ENCODE results near the gene PAK5. TPM values are rescaled to one million over a fixed set of nuclear protein-coding genes. Genes with fewer than 3 reads are reported as not detected.
A peak's percentile ranks its signal among the peaks of the same experiment; 100 is the strongest.

Gene PAK5
- not detected for total RNA-seq

DNA sequence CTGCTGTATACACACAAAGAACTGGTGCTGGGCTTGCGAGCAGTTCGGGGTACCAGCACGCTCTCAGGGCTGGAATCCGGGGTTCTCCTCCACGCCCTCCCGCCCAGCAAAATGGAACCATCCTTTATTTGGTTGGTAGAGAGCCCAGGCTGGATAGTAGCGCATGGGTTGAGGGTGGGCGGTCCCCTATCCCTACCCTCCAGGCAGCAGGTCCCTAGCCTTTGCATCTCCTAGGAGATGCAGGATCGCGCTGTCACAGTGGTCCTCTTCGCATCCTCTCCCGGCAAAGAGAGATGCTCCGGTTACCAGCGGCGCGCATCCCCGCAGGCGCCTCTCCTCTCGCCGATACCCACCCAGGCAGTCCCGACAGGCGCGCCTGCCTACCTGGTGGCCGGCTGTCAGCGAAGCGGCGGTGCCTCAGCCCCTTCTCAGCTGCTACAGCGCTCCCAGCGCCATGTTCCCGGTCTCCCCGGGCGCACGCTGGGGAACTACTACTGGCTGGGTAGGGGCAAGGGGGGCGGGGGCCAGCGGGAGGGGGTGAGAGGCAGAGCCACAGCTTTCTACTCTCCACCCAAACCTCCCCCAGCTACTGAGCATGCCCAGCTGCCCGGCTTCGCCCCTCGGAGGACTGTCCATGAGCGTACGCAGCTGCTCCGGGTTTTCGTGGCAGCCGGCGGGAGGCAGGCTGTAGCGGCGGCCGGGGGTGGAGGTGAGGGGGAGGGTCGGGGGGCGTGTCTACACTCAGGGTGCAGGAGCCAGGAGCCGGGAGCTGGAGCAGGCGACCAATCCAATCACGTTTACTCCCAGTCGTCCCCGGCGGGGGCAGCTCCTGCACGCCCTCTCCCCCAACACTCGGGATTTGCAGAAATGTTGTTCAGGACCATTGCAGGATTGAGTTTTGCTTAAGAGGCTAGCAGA, at the start of gene PAK5:
Gene PAK5 (minus strand): TSS at position 699 of the 918 bp plus-strand sequence. CDS start 194,748 bp downstream, outside the sequence.
- ChIA-PET CTCF (no interaction called here), POLR2A (no interaction called here)
- no peak within 1 kb of the TSS for H3K27ac Mint-ChIP-seq
- H3K4me3 Mint-ChIP-seq, result no peak within 1 kb of the TSS
- no peaks in the 10 kb centered on the region for H3K4me1 Mint-ChIP-seq
- no peak for DNase-seq
- H3K36me3 Mint-ChIP-seq (ENCODE audit: low read depth), result no peaks in the 10 kb centered on the region
- peaks cover 13% of the 10 kb centered on the region for H3K27me3 Mint-ChIP-seq
- no peaks in the 10 kb centered on the region for H3K9me3 Mint-ChIP-seq

DNA sequence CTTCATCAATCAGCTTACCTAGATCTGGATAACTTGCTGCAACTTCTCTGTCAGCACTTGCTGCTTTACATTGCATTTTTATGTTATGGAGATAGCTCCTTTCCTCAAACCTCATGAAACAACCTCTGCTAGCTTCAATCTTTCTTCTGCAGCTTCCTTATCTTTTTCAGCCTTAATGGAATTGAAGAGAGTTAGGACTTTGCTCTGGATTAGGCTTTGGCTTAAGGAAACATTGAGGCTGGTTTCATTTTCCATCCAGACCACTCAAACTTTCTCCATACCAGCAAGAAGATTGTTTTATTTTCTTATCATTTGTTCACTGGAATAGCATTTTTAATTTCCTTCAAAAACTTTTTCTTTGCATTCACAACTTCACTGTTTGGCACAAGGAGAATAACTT, 48.8 kb upstream of the PAK5 start:
- POLR2A ChIA-PET, result no interaction called here
- CTCF ChIA-PET, result no interaction called here
- Mint-ChIP-seq H3K4me1 (no peaks in the 10 kb centered on the region), H3K27me3 (no peaks in the 10 kb centered on the region), H3K36me3 (ENCODE audit: low read depth) (no peaks in the 10 kb centered on the region), H3K4me3 (no peak overlapping the region), H3K9me3 (no peaks in the 10 kb centered on the region), H3K27ac (no peak overlapping the region)
- DNase-seq, result no peak

DNA sequence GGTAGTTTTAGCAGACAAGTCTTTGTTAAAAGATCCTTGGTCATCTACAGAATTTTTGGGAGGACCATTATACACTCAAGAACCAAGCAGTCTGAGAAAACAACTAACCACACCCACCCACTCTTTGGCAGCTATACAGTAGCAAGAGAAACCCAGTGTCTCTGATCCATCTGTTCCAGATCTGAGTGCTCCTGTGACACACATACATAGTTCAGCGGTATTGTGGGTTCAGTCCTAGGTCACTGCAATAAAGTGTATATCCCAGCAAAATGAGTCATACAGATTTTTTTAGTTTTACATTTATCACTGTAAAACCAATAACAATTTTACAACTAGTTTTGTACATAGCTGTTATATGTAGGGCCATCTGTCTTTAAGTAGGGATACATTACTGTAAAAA, 47.4 kb upstream of the PAK5 start:
- ChIA-PET CTCF (no interaction called here), POLR2A (no interaction called here)
- Mint-ChIP-seq H3K9me3 (no peaks in the 10 kb centered on the region), H3K4me3 (no peak overlapping the region), H3K36me3 (ENCODE audit: low read depth) (no peaks in the 10 kb centered on the region), H3K27me3 (peaks cover 2% of the 10 kb centered on the region), H3K27ac (no peak overlapping the region), H3K4me1 (no peaks in the 10 kb centered on the region)
- no peak for DNase-seq

DNA sequence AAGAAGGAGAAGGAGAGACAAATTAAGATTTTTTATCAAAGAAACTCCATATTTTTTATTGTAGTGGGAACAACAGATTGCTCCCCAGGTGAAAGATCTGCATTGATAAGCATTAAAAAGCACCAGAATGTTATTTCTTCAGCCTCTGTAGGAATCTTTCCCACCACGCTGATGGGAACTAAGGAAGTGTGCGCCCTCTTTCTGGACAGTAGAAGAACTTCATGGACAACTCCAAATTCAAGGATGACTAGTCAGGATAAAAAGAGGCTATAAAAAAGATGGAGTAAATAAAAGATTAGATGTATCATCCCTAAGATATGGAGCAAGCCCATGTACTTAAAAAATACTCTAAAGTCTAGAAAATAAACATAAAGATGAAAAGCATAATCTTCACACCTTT, 45.8 kb upstream of the PAK5 start:
- H3K9me3 Mint-ChIP-seq, result no peaks in the 10 kb centered on the region
- H3K27me3 Mint-ChIP-seq, result peaks cover 2% of the 10 kb centered on the region
- no peak overlapping the region for H3K27ac Mint-ChIP-seq
- CTCF ChIA-PET, result no interaction called here
- H3K4me1 Mint-ChIP-seq, result no peaks in the 10 kb centered on the region
- DNase-seq, result no peak
- POLR2A ChIA-PET, result no interaction called here
- H3K36me3 Mint-ChIP-seq (ENCODE audit: low read depth), result no peaks in the 10 kb centered on the region
- H3K4me3 Mint-ChIP-seq, result no peak overlapping the region

DNA sequence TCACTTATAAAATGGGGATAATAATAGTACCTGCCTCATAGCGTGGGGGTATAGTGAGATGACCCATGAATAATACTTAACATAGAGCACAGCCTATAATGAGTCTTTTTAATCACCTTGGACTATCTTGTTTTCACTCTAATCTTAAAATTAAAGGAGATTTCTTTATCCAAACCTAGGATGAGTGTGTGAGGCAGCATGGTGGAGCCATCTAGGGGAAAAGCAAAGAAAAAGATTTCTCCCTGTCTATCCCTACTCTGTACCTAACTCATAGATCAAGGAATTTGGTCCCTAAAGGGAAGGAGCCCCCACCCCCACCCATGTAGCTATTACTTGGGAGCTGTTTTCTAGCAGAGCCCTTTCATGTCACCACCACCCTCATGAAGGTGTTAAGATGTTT, 45.2 kb upstream of the PAK5 start:
- DNase-seq, result no peak
- CTCF ChIA-PET, result no interaction called here
- Mint-ChIP-seq H3K36me3 (ENCODE audit: low read depth) (no peaks in the 10 kb centered on the region), H3K27ac (no peak overlapping the region), H3K27me3 (peaks cover 2% of the 10 kb centered on the region), H3K9me3 (no peaks in the 10 kb centered on the region), H3K4me1 (no peaks in the 10 kb centered on the region), H3K4me3 (no peak overlapping the region)
- POLR2A ChIA-PET, result no interaction called here

DNA sequence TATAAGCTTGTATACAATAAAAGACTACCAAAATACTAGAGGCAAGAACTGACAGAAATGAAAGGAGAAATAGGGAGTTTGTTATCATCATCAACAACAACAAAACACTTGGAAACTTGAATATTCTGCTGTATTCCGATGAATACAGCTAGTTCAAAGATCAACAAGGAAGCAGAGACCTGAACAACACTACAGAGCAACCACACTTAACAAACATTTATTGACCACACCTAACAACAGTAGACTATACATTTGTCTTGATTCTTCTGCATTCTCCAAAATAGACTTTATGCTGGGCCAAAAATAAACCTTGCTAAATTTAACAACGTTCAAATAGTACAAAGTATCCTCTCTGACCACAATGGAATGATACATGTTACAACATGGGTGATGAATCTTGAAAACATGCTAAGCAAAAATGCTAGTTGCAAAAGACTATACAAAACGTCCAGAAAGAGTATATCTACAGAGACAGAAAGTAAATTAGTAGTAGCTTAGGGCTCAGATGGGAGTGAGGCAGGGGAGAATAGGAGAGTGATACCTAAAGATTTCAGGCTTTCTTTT, 39.1 kb upstream of the PAK5 start:
- Mint-ChIP-seq H3K4me1 (no peaks in the 10 kb centered on the region), H3K4me3 (no peak overlapping the region), H3K36me3 (ENCODE audit: low read depth) (no peaks in the 10 kb centered on the region), H3K9me3 (no peaks in the 10 kb centered on the region), H3K27ac (no peak overlapping the region), H3K27me3 (peaks cover 2% of the 10 kb centered on the region)
- ChIA-PET POLR2A (no interaction called here), CTCF (no interaction called here)
- no peak for DNase-seq

DNA sequence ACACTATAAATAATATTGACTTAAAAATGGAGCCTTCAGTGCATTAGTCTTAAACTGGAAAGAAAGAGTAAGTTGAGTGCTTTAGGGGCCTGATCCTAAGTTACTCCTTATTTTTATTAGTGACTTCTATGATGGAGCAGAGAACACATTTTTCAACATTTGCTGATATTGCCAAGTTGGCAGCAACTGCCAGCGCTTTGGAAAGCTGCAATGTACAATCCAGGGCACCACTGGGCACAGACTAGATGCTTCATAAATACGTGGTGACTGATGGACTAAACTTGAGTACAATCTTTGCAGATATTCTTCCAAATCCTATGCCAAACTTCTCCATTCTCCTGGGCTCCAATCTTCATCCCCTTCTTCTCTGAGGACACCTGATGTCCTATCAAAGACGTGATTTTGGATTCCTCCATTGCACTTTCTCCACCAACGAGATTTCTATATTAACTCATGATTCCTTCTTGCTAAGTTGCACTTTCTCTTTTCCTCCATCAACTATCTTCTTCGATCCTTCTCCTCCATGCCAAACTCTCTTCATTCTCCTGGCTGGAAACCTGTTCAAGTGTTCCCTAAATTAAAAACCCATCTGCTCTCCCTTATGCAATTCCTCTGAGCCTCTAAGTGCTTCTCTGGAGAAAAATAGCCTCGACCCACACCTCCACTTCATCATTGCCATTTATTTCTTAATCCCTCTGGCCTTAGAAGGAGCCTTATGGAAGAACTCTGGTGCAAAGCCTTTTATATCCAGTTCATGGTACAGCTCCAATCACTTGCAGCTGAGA, 28.5 kb upstream of the PAK5 start:
- no peaks in the 10 kb centered on the region for H3K4me1 Mint-ChIP-seq
- H3K27me3 Mint-ChIP-seq, result no peaks in the 10 kb centered on the region
- H3K36me3 Mint-ChIP-seq (ENCODE audit: low read depth), result no peaks in the 10 kb centered on the region
- ChIA-PET POLR2A (no interaction called here), CTCF (no interaction called here)
- H3K4me3 Mint-ChIP-seq, result no peak overlapping the region
- H3K27ac Mint-ChIP-seq, result no peak overlapping the region
- no peak for DNase-seq
- no peaks in the 10 kb centered on the region for H3K9me3 Mint-ChIP-seq

DNA sequence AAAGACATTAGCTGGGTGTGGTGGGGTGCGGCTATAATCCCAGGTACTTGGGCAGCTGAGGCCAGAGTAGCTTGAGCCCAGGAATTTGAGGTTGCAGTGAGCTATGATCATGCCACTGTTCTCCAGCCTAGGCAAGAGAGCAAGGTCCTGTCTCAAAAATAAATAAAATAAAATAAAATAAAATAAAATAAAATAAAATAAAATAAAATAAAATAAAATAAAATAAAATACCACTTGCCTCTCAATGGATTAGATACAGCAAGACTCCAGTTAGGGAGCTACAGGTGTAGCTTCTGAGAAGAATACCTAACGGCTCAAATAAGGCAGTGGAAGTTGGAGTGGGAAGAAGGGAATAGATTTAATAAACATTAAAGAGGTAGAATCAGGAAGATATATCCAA, 13.7 kb upstream of the PAK5 start:
- ChIA-PET POLR2A (no interaction called here), CTCF (no interaction called here)
- no peaks in the 10 kb centered on the region for H3K27me3 Mint-ChIP-seq
- no peaks in the 10 kb centered on the region for H3K9me3 Mint-ChIP-seq
- H3K27ac Mint-ChIP-seq, result no peak overlapping the region
- DNase-seq, result no peak
- H3K4me1 Mint-ChIP-seq, result no peaks in the 10 kb centered on the region
- no peaks in the 10 kb centered on the region for H3K36me3 Mint-ChIP-seq (ENCODE audit: low read depth)
- no peak overlapping the region for H3K4me3 Mint-ChIP-seq

DNA sequence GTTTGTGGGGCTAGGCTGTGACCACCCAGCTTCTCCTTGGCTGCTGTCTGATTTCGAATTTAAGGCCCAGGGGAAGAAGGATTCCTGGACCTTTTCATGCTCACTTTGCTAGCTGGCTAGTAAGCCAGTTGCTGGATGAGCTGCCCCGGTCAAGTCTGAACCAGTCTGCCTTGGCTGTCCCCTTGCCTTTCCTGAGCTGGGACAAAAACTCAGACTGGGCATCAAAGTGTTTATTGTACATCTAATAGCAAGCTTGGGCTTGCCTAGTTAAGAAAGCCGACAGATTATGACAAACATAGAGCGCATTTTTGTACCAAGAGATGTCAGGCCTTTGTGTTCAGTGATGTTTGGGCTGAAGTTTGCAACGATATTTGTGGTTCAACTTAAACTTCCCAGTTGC, 750 bp upstream of the PAK5 start:
- Mint-ChIP-seq H3K4me1 (no peaks in the 10 kb centered on the region), H3K27ac (no peak overlapping the region), H3K4me3 (no peak overlapping the region), H3K36me3 (ENCODE audit: low read depth) (no peaks in the 10 kb centered on the region), H3K9me3 (no peaks in the 10 kb centered on the region), H3K27me3 (peaks cover 13% of the 10 kb centered on the region)
- POLR2A ChIA-PET, result no interaction called here
- CTCF ChIA-PET, result no interaction called here
- no peak for DNase-seq

DNA sequence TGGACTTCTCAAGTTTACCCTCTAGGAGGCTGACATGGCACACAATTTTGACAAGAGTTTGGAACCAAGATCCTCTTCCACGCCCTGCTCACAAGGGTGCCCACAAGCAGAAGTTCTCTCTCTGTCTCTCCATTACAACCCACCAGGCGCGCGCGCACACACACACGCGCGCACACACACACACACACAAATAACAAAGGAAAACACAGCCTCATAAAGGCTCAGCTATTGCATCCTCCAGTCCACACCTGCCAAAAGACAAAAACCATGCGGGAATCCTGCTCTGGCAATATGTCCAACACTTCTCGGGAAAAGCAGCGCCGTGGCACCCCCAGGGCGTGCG, 870 bp downstream of the PAK5 start:
- POLR2A ChIA-PET, result no interaction called here
- H3K27me3 Mint-ChIP-seq, result peaks cover 13% of the 10 kb centered on the region
- no peak for DNase-seq

DNA sequence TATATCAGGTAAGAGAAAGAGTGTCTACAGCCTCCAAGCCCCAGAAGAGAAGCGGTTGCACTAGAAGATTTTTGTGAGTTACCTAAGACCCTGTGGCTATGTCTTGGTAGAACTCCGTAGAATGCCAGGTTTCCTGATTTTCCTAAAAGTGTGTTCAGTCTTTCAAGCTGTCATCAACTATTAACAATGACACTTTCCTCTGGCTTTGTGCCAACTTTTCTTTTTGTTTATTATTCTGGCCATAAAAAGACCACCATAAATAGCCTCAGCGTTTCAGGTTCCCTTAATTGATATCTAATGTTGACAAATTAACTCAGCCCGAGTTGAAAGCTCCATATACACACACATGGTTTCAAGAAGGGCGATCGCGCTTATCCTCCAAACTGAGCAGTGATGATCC, 1.2 kb downstream of the PAK5 start:
- no peak for DNase-seq
- Mint-ChIP-seq H3K27me3 (peaks cover 13% of the 10 kb centered on the region), H3K9me3 (no peaks in the 10 kb centered on the region), H3K4me1 (no peaks in the 10 kb centered on the region), H3K27ac (no peak overlapping the region), H3K4me3 (no peak overlapping the region), H3K36me3 (ENCODE audit: low read depth) (no peaks in the 10 kb centered on the region)
- ChIA-PET CTCF (no interaction called here), POLR2A (no interaction called here)

More for the DNA sequence above, 870 bp downstream of the PAK5 start:
- no peak overlapping the region for H3K27ac Mint-ChIP-seq
- no peaks in the 10 kb centered on the region for H3K36me3 Mint-ChIP-seq (ENCODE audit: low read depth)
- no peaks in the 10 kb centered on the region for H3K4me1 Mint-ChIP-seq
- no peaks in the 10 kb centered on the region for H3K9me3 Mint-ChIP-seq
- no peak overlapping the region for H3K4me3 Mint-ChIP-seq
- CTCF ChIA-PET, result no interaction called here

DNA sequence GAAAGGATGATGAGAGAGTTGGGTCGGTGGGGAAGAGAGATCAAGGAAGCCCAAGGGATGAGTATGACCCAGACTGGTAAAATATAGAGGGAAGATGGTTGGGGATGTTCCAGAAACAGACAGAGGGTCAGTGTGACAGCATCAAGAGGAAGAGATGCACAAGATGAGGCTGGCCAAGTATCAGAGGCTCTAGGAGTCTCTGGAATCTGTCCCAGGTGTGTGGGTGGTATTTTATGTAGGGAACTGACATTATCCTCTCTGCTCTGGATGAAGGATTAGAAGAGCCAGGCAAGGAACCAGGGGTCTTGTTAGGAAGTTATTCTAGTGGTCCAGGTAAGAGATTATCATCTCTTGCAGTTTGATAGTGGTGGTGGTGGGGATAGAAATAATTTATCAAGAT, 3.6 kb downstream of the PAK5 start:
- Mint-ChIP-seq H3K4me3 (no peak overlapping the region), H3K36me3 (ENCODE audit: low read depth) (no peaks in the 10 kb centered on the region), H3K27ac (no peak overlapping the region), H3K27me3 (peaks cover 13% of the 10 kb centered on the region), H3K4me1 (no peaks in the 10 kb centered on the region), H3K9me3 (no peaks in the 10 kb centered on the region)
- CTCF ChIA-PET, result no interaction called here
- POLR2A ChIA-PET, result no interaction called here
- no peak for DNase-seq

DNA sequence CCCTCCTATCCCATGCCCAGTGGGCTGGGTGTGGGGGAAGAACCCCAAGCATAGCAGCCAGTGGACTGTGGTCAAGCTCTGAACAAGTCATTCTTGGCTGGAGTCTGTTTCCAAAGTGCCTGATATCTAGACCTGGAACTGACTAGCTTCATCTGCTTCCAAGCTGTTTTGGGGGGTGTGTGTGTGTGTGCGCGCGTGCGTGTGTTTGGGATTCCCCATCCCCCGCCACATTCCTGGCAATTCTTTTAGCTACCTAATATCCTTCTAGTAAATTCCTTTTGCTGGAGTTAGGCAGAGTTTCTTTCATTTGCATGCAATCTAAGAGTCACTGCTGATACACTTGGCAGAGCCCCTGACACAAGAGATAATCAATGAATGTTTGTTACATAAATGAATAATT, 7.8 kb downstream of the PAK5 start:
- no peak overlapping the region for H3K27ac Mint-ChIP-seq
- CTCF ChIA-PET, result no interaction called here
- no peak for DNase-seq
- no peak overlapping the region for H3K4me3 Mint-ChIP-seq
- no peaks in the 10 kb centered on the region for H3K36me3 Mint-ChIP-seq (ENCODE audit: low read depth)
- H3K27me3 Mint-ChIP-seq, result no peaks in the 10 kb centered on the region
- POLR2A ChIA-PET, result no interaction called here
- H3K4me1 Mint-ChIP-seq, result no peaks in the 10 kb centered on the region
- H3K9me3 Mint-ChIP-seq, result no peaks in the 10 kb centered on the region

DNA sequence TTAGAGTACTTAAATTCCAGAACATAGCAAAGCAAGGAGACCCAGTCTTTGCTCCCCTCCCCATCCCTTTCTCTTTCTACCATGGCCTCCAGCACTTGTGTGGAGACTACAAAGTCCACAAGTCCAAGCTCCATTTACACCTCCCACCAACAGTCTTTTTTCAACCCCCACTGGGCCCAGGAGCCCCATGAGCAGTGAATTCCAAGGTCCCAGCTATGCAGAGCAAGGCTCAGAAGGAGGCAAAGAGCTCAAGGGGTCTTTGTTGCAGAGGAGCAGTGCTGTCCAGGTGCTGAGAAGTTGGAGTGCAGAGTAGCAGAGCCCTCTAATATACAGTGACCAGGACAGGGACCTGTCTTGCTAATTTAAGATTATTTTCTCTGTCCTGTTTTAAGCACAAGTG, 9.0 kb downstream of the PAK5 start:
- POLR2A ChIA-PET, result no interaction called here
- Mint-ChIP-seq H3K4me3 (no peak overlapping the region), H3K27me3 (no peaks in the 10 kb centered on the region), H3K4me1 (no peaks in the 10 kb centered on the region), H3K9me3 (no peaks in the 10 kb centered on the region), H3K36me3 (ENCODE audit: low read depth) (no peaks in the 10 kb centered on the region), H3K27ac (peak overlapping the region; percentile 50)
- CTCF ChIA-PET, result no interaction called here
- no peak for DNase-seq
